ENCODE data around the gene GTF2F2. TPM values are rescaled to one million over a fixed set of nuclear protein-coding genes. Genes with fewer than 3 reads are reported as not detected.

GTF2F2 gene
- total RNA-seq, 1 donor from 2014 or later = 29.5 TPM

DNA sequence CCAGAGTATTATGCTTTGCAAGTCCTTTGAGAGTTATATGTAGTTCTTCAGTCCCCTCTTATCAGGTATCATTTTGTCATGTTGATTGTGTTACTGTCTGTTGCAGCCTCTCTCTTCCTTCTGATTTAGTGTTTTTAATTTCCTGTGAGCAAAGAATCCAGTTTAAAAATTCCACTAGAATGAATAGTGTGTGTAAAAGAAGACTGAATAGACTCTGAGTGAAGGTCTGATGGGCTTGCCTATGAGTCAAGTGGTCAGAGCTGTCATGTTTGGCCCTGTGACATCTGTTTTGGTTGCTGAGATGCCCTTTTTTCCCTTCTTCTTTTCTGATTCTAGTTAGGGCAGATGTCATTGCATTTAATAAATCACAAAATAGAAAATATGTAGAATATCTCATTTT is 103.9 kb downstream of the GTF2F2 start:
- no peak for DNase-seq (ENCODE audit: low read depth)
- H3K4me3 ChIP-seq (ENCODE audit: low read depth, low read length) = no peak overlapping the region
- TF ChIP-seq CTCF (IDR thresholded peaks at IDR 0.05; ENCODE audit: insufficient read depth, low read length, poor library complexity, severe bottlenecking) = no peak
- H3K36me3 ChIP-seq (ENCODE audit: control insufficient read depth, insufficient read depth, low read length) = peaks cover 3% of the 10 kb centered on the region
- no peaks in the 10 kb centered on the region for H3K27me3 ChIP-seq (ENCODE audit: control insufficient read depth, insufficient read depth, low read length)

- Histone ChIP-seq H3K4me3 (ENCODE audit: low read depth, low read length) (no peak overlapping the region), H3K27me3 (ENCODE audit: control insufficient read depth, insufficient read depth, low read length) (no peaks in the 10 kb centered on the region), H3K36me3 (ENCODE audit: control insufficient read depth, insufficient read depth, low read length) (peaks cover 3% of the 10 kb centered on the region)
- no peak for DNase-seq (ENCODE audit: low read depth)
- TF ChIP-seq CTCF (IDR thresholded peaks at IDR 0.05; ENCODE audit: insufficient read depth, low read length, poor library complexity, severe bottlenecking) = no peak
Observed at GRCh38 chr13:45225370-45225769, 105.1 kb downstream of the GTF2F2 start.

DNA sequence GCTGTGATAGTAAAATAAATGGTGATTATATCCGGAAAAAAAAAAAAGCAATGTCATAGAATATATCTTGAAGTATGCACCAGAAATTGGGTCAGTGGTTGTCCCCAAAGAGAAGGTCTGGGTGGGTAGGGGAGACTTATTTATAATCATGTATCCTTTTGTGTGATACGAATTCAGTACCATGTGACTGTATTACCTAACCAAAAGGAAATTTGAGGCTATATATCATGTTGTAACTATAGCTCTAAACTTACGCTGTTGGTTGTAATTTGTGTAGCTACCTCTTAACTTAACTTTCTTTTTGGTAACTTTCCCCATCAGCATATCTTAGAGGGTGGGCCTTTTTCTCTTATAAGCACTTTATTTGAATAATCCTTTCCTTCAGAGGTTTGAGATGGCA is 105.7 kb downstream of the GTF2F2 start:
- H3K36me3 ChIP-seq (ENCODE audit: control insufficient read depth, insufficient read depth, low read length) = peaks cover 3% of the 10 kb centered on the region
- no peak overlapping the region for H3K4me3 ChIP-seq (ENCODE audit: low read depth, low read length)
- H3K27me3 ChIP-seq (ENCODE audit: control insufficient read depth, insufficient read depth, low read length) = no peaks in the 10 kb centered on the region
- no peak for TF ChIP-seq CTCF (IDR thresholded peaks at IDR 0.05; ENCODE audit: insufficient read depth, low read length, poor library complexity, severe bottlenecking)
- no peak for DNase-seq (ENCODE audit: low read depth)

GRCh38 chr13:45228002-45228401 is 107.7 kb downstream of the GTF2F2 start:
- Histone ChIP-seq H3K36me3 (ENCODE audit: control insufficient read depth, insufficient read depth, low read length) (peaks cover 2% of the 10 kb centered on the region), H3K4me3 (ENCODE audit: low read depth, low read length) (no peak overlapping the region), H3K27me3 (ENCODE audit: control insufficient read depth, insufficient read depth, low read length) (no peaks in the 10 kb centered on the region)
- no peak for TF ChIP-seq CTCF (IDR thresholded peaks at IDR 0.05; ENCODE audit: insufficient read depth, low read length, poor library complexity, severe bottlenecking)
- DNase-seq (ENCODE audit: low read depth) = no peak

GRCh38 chr13:45229172-45229571 is 108.9 kb downstream of the GTF2F2 start:
- H3K4me3 ChIP-seq (ENCODE audit: low read depth, low read length) = no peak overlapping the region
- no peak for DNase-seq (ENCODE audit: low read depth)
- TF ChIP-seq CTCF (IDR thresholded peaks at IDR 0.05; ENCODE audit: insufficient read depth, low read length, poor library complexity, severe bottlenecking) = no peak
- peaks cover 2% of the 10 kb centered on the region for H3K36me3 ChIP-seq (ENCODE audit: control insufficient read depth, insufficient read depth, low read length)
- H3K27me3 ChIP-seq (ENCODE audit: control insufficient read depth, insufficient read depth, low read length) = no peaks in the 10 kb centered on the region

GRCh38 chr13:45231305-45231704 is 111.0 kb downstream of the GTF2F2 start:
- H3K4me3 ChIP-seq (ENCODE audit: low read depth, low read length) = no peak overlapping the region
- H3K36me3 ChIP-seq (ENCODE audit: control insufficient read depth, insufficient read depth, low read length) = peaks cover 2% of the 10 kb centered on the region
- TF ChIP-seq CTCF (IDR thresholded peaks at IDR 0.05; ENCODE audit: insufficient read depth, low read length, poor library complexity, severe bottlenecking) = no peak
- H3K27me3 ChIP-seq (ENCODE audit: control insufficient read depth, insufficient read depth, low read length) = no peaks in the 10 kb centered on the region
- DNase-seq (ENCODE audit: low read depth) = no peak
